Stimulated activated CD4-positive, alpha-beta T cell treated with anti-CD3 and anti-CD28 coated beads, Interleukin-2, amount 100 ng/mL, for 24 hours (primary cell): ENCODE measurements around the gene MPHOSPH9.

Source experiments
- DNase-seq, 2 donors: peaks; one replicate each; pipeline ENCODE4 v3.0.0-alpha.2; 2020

Gene MPHOSPH9, protein sequence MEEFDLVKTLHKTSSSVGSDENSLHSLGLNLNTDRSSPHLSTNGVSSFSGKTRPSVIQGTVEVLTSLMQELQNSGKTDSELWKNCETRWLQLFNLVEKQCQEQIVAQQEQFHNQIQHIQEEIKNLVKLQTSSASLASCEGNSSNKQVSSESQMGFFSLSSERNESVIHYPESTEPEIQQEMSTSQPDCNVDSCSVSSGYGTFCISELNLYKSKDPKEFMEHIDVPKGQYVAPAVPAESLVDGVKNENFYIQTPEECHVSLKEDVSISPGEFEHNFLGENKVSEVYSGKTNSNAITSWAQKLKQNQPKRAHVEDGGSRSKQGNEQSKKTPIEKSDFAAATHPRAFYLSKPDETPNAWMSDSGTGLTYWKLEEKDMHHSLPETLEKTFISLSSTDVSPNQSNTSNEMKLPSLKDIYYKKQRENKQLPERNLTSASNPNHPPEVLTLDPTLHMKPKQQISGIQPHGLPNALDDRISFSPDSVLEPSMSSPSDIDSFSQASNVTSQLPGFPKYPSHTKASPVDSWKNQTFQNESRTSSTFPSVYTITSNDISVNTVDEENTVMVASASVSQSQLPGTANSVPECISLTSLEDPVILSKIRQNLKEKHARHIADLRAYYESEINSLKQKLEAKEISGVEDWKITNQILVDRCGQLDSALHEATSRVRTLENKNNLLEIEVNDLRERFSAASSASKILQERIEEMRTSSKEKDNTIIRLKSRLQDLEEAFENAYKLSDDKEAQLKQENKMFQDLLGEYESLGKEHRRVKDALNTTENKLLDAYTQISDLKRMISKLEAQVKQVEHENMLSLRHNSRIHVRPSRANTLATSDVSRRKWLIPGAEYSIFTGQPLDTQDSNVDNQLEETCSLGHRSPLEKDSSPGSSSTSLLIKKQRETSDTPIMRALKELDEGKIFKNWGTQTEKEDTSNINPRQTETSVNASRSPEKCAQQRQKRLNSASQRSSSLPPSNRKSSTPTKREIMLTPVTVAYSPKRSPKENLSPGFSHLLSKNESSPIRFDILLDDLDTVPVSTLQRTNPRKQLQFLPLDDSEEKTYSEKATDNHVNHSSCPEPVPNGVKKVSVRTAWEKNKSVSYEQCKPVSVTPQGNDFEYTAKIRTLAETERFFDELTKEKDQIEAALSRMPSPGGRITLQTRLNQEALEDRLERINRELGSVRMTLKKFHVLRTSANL

DNA sequence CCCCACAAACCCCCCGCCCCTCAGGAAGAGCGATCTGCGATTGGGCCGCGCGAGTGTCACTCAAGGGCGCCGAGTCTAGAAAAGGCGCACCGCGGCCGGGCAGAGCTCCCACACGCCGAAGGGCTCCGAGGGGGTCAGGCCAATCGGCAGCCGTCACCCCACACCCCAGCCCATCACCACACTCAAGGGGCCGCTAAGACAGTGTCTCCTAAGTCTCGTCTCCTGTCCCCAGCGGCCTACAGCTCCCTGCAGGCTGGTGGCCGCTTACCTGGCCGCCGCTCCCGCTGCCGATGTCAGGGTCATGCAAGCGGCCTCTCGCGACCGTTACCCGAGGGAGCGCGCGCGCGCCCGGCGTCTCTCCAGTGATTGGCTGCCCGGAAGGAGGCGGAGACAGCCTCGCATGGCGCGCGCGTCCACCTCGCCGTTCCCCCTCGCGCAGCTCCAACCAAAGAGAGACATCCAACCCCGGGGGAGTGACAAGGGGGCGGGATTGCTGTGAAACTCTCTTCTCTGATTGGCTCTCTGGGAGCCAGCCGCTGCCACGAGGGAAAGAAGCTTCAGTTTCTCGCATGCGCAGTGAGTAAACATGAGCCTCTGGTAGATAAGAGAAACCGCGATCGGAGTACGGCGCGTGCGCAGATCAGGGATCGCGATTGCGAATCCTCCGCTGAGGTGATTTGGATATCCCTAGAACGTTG lies at the start of gene MPHOSPH9, which contains the start of gene MTRFR:
Gene MPHOSPH9, minus strand, starts transcription at position 335 of the 698 bp plus-strand sequence. CDS start 2,777 bp downstream, outside the sequence.
Gene MTRFR, plus strand, starts transcription at position 630 of the 698 bp plus-strand sequence. CDS start 20,239 bp downstream, outside the sequence.
- DNase-seq = peak; percentile 98

DNA sequence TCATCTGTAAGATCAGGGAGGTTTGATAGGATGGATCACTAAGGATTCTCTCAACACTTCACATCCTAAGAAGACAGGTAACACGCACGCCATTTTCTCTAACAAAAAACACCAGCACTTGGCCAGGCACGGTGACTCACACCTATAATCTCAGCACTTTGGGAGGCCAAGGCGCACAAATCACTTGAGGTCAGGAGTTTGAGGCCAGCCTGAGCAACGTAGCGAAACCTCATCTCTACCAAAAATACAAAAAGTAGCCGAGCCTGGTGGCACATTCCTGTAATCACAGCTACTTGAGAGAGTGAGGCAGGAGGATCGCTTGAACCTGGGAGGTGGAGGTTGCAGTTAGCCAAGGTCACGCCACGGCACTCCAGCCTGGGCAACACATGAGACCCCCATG lies 49.2 kb upstream of the MPHOSPH9 start:
- DNase-seq = no peak

DNA sequence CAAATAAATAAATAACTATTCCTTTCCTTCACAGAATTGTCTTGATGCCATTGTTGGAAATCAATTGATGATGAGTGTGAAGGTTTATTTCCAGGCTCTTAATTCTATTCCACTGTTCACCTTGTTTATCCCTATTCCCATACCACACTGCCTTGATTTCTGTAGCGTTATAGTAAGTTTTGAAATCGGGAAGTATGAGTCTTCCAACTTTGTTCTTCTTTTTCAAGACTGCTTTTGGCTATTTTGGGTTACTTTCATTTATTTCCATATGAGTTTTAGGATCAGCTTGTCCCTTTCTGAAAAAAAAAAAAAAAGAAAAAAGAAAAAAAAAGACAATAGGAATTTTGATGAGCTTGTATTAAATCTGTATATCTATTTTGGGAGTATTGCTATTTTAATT lies 48.0 kb upstream of the MPHOSPH9 start:
- DNase-seq = no peak

DNA sequence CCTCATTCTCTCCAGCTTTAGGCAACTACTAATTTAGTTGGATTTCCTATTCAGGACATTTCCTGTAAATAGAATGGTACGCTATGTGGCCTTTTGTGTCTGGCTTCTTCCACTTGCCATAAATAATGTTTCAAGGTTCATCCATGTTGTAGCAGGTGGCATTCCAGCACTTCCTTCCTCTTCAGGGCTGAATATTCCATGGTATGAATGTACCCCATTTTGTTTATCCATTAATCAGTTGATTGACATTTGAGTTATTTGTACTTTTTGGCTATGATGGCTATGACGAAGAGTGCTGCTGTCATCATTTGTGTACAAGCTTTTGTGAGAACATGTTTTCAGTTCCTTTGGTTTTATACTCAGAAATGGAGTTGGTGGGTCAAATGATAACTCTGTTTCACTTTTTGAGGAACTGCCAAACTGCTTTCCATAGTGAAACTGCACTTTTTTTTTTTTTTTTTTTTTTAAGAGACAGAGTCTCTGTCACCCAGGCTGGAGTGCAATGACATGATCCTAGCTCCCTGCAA lies 45.2 kb upstream of the MPHOSPH9 start:
- no peak for DNase-seq

DNA sequence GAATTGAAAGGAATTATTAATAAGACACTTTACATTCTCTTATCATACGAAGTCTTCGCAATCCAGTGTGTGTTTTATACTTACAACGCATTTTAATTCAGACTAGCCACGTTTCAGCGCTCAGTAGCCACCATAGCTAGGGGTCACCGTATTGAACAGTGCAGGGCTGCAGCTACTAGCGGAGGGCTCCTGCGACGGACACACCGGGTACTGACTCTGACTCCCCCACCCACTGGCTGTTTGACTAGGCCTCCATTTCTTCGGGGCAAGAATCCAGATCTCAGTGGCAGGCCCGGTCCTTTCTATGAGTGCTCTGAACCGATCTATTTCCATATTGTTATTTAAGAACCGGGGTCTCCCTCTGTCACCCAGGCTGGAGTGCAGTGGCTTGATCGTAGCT lies 40.2 kb upstream of the MPHOSPH9 start:
- no peak for DNase-seq

DNA sequence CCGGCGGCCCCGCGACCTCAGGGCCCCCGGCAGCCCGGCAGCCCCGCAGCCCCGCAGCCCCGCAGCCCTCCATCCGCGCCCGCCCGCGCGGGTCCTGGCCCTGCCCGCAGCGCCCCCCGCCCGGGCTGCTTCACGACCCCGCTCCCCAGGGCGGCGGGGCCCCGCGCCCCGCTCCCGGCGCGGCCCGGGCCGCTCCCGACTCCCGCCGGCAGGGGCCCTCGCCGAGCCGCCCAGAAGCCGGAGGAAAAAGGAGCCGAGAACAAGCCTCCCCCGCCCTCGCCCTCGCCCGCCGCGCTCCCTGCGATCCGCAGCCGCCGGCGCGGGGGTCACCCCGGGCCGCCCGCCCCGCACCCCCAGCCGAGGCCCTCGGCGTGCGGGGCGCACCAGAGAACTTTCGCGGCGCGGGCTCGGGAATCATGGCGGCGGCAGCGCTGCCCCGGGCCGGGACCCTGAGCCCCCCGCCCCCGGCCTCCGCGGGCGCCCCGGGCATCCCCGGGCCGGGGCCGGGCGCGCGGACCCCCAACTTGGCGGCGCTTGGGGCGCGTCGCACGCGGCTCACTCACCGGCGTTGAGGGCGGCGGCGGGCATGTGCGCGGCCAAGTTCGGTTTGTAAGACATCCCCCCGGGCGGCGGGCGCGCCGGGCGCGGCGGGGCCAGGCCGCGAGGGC lies 38.2 kb upstream of the MPHOSPH9 start:
- DNase-seq = peak; percentile 79 to 82

DNA sequence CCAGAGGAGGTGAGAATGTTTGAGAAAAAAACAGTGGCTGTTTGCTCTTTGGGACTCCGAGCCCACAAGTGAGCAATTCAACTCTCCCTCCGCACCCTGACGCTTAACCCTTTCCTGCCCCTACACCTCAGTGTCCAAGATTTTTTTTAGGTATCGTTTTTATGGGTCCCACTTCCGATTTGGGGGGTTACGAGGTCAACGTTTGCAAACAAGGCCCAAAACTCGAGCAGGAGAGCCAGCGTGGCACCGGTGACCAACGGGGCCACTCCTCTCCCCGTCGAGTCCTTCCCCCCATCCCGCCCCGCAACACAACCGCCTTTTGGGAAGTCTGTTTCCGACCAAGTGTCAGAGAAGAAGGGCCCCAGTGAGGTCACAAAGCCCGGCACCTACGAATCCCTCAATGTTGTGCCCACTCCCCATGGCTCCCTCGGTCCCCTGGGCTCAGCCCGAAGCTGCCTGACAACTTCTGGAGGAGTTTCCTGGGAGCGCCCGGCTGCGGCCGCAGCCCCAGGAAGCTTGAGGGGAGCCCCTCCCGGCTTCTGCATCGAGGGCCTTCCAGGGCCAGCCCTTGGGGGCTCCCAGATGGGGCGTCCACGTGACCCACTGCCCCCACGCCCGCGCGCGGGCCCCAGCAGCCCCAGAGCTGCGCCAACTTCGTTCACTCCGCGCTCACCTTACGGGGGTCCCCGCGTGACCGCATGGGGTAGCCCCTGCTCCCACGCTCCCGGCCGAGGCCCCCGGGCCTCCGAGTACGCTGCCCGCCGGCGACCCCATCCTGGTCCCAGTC lies 37.5 kb upstream of the MPHOSPH9 start:
- DNase-seq = peak in 1 of 2 donors; percentile 32

DNA sequence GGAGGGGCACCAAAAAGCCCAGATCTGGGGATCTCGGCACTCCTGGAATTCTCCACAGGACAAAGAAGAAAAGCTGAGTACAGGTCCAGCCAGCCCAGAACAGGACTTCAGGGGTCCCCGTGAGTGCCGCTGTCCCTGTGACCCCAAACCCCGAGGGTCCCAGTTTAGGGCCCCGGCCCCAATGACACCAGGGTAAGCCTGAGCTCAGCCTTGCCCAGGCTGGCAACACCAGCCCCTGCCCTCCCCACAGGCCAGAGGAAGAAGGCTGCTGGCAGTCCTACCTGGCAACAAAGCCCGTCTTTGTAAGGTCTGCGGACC lies 36.9 kb upstream of the MPHOSPH9 start:
- DNase-seq = no peak

DNA sequence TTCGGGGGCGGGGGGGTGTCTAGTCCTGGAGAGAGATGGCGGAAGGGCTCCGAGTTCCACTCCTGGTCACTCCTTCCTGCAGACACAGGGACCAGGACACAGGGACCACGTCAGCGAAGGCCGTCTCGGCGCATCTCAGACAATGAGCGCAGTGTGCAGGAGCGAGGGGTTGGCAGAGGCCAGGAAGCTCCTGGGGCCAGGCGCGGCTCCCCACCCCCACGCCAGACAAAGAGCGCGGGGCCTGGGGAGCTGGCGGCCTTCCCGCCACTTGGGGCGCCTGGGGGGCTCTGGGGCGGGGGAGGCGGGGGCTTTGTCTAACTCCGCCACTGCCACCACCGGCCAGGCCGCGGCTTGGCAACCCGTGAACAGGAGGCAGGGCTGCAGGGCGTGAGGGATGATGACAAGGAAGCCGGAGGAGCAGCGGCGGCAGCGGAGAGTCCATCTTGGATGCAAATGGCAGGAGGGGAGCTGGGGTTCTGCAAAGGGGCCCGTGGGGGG lies 36.5 kb upstream of the MPHOSPH9 start:
- DNase-seq = peak; percentile 32 to 45

DNA sequence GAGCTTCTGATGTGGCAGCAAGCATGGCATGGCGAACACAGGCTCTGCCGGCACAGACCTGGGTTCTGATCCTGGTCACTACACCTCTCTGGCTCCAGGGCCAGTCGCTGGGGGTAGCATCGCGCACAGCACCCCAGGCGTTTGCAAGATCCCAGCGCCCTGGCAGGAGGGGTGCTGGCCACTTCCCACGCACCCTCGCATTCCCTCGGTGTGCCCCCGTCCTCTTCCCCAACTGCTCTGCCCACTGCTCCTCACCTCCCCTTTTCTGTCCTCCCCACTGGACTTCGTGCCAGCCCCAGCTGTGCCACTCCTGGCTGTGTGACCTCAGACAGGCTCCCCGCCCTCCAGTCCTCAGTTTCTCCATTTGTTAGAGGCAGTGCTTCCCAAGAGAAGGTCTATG lies 35.9 kb upstream of the MPHOSPH9 start:
- no peak for DNase-seq

DNA sequence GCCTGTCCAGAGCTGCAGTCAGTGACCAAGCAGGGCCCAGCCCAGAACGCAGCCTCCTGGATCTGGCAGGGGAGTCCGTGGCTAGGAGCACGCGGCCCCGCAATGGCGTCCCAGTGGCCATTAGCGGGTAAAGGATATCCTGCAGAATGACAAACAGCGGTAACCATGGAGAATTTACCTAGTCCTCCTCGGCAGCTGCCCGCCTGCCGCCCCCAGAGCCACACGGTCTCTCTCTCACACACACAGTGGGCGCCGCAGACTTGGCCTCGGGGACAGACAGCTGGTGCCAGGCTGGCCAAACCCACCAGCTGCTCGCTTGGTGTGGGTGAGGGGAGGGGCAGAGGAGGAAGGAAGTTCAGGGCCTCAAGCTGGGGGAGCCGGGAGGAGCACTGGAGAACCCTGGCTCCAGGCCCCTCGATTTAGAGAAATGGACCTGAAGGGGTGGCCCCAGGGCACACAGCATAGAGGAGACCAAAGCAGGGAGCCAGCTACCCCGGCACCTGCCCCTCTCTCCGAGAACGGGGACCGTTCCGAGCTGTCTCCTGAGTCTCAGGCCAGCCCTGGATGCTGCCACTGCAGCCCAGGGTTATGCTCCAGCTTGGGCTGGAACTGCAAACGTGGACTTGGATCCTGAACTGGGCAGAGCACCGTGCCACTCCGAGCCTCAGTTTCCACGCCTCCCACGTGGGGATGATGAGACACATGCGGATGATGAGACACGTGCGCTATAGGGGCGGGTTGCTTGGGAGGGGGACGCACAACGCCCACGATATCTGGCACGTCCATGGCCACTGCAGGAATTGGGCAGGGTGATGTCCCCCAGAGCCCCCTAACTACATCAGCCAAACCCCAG lies 35.3 kb upstream of the MPHOSPH9 start:
- no peak for DNase-seq

DNA sequence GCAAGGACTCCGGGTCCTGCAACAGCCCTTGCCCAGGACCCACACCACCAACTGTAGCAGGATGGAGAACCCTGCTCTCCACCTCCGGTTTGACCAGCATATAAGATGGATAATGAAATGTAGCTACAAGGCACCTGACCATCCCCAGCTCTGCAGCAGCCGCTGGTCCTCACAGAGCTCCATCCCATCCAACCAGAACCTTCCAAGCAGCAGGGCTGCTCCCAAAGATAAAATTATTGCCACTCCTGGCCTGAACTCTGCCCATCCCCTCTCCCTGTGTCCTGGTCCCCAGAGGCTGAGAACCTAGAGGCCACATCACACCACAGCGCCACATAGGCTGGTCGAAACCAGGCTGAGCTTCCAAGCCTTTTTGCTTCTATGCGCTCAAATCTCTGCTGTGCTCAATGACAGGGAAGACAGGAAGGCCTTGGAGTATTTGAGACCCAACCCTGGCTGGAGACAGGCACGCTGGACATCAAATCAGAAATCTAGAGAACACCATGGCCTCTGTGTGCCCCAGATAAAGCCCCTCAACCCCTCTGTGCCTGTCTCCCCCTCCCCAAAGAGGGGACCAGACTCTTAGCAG lies 34.5 kb upstream of the MPHOSPH9 start:
- DNase-seq = no peak

DNA sequence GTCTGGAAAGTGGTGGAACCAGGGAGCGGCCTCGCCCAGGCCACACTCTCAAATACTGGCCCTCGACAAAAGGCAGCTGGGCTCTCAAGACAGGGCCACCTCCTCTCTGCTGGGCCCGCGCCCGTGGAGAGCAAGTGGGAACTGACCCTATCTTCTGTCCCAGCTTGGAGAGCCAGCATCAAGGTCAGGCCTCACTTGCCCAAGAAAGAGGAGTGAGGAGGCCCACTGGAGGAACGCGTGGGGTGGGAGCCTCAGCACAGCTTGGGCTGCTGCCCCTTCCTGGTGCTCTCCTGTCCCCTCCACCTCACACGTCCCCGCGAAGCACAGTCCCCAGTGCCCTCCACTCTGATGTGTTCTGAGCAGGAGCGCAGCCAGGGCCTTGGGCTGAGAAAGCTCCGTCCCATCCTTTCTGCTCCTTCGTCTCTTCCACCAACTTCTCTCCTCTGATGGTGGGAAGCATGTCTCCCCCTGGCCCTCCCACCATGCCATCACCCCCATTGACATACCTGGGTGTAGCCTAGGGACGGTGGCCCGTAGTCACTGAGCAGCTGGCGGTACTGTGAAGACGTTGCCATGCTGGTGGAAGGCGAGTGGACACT lies 33.8 kb upstream of the MPHOSPH9 start:
- DNase-seq = no peak

DNA sequence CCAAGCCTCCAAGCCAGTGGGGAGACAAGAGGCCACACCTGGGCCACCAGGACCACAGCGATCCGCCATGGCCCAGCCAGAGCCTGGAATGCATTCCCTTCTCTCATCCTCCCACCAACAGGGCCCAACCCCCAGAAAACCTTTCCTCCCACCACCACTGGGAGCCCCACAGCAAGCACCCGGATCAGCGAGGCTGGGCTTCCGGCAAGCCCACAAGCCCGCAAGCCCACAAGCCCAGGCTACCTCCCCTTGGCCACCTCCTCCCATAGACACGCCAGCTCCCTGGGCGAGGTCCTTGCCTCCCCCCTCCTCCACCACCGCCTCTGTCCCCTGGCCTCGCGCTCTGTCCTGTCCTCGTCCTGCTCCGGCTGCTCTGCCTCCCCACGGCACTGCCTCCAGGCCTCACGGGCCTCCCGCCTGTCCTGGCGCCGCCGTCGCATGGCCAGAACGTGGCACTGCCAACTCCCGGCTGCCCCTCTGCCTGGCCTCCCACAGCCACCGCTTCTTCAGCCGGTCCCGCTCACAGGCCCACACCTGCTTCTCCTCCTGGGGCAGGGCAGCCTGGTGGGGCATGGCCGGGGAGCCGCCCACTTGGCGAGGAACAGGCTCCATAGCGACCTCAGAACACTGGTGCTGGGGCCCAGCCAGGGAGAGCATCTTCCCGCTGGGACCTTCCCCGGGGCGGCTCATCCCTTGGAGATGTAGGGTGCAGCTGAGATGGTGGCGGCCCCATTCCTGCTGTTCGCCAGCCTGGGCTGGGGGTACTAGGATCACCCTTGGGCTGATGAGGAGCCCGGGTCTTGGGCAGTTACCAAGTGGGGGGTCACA lies 33.1 kb upstream of the MPHOSPH9 start:
- no peak for DNase-seq

DNA sequence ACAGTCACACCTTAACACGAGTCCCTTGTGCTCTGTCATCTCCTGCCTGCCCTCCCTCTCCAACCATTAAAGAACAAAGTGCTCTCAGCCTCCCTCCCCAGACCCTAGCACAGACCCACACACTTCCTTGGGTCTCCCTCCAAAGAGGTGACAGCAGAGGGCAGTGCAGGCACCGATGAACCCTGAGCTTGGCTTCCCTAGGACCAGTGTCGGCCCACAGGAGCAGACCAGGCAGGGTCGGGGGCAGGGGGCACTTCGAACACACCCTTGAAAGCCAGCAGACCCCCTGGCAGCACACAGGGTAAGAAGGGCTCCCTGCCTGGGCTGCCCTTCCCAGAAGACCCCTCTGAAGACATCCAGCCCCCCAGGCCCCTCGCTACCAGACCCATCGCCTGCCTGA lies 31.7 kb upstream of the MPHOSPH9 start:
- DNase-seq = no peak

DNA sequence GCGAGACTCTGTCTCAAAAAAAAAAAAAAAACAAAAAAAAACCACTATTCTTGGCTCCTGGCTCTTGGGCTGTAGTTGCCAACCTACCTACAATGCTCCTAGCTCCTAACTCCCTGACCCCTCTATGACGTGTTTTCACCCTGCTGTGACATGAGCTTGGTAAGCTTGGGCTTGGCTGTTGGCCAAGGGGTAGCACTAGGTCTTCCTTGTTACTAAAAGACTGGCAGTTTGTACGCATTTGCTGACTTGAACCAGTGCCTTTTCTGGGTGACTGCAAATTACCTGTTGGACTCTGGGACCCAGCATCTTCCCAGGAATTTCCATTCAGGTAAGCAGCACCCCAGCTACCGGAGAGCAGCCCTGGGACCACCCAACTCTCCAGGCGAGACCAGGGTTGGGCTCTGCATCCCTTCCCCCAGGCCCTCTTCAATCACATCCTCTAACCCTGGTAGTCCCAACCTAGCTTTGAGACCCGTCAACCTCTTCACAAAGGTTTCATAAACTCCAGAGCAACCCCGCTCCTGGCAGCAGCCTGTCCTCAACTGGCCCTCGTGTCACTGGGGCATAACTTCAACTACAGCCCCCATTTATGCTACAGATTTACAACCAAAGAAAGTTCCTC lies 30.4 kb upstream of the MPHOSPH9 start:
- DNase-seq = no peak

DNA sequence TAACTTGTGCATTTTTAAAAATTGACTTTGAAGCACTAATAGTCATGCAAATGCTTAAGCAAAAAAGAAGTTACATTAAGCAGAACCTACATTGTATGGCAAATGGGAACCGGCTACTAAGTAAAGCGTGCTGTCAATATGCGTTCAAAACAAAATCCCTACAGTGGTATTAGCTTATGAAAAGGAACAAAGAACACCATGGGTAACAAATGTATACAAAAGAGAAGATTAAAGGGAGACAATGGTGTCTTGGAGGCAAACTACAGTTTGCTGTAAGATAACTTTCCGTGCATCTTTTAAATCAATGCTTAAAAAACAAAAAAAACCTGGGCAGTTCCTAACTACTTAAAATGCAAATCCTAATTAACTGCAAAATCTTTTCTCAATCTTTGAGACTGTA lies 28.3 kb upstream of the MPHOSPH9 start:
- DNase-seq = no peak

DNA sequence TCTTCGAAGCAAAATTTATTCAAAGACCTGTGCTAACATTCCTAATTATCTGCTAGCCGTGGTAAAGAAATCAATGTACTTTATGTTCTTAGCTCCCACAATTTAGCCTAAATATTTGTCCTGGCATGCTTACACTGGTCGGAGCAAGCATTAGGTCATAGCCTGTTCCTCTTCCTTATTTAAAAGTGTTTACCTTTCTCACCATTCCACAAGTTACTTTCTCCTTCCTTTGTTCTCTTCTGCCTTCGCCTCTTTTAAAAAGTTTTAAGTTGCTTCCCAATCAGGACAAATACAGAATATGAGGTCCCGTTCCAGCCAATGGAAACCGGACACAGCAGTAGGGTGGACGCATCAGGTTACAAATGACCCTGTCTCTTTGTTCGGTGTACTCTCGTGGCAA lies 27.1 kb upstream of the MPHOSPH9 start:
- no peak for DNase-seq
